Activated gamma-delta T cell treated with anti-CD3 and anti-CD28 coated beads, Interleukin-2, amount 50 U/mL, for 16 hours (primary cell): ENCODE data around the gene TAF3.

Experiments
- DNase-seq: peaks from one replicate; pipeline ENCODE4 v3.0.0-alpha.2; 2020; ENCODE audit warnings: low read depth

TAF3 gene

DNA sequence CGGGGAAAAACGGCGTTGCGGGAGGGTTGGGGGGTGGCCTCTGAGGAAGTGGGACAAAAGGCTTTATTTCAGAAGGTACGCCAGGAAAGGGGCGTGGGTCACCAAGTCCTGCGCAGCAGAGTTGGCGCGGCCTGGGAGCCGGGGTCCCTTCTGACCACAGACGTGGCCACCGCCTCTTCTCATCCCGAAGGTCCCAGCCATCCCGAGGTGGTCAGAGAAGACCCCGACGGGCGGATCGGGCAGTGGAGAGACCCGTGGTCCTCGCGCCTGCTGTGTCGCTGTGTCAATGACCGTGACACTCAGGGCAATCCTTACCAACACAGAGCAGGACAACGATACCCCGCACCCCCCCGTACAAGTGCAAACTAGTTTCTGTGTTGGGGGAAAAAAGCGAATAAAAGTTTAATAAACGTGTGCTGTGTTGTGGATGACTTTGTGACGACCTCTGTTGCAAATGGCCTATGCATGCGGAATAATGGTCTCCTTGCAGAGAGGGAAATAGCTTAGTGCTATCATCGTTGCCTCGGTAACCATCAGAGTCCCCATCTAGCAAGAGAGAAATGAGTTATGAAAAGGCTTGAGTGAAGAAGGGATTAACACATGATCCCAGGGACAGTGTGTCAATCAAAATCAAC, 216.8 kb downstream of the TAF3 start:
- DNase-seq = no peak

DNA sequence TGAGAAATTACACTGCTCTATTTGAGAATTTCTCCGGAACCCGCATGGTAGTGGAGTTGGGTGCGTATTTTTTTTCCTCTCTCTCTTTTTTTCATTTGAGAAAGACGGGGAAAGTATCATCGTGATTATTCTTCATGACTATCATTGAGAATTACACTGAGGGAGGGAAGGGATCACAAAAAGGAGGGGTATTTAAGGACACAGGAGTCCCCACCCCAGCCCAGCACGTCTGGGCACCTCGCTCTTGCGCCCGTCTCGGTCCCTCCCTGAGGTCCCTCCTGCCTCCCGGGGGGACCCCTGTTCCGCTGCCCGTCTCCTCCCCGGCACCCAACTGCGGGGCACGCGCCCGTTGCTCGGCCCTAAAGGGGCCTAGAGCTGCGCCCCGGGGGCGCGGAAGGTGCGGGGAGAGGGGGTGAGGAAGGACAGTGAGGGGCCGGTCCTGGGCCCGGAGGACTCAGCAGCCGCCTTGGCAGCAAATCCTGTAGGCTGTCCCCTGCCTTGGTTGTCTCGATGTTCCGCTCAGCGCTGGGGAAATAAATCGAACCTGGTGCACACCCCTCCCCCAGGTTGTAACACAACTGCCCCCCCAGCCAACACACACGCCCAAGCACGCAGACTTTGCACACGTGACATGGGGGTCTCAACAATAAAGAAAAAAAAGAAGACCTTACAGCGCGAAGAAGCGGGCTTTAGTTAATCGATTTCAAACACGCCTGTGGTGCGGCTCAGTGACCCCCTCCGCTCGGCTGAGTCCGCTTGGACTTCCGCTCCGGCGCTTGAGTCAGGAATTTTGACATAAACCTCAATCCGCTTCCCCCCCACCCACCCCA, 217.6 kb downstream of the TAF3 start:
- DNase-seq = no peak

DNA sequence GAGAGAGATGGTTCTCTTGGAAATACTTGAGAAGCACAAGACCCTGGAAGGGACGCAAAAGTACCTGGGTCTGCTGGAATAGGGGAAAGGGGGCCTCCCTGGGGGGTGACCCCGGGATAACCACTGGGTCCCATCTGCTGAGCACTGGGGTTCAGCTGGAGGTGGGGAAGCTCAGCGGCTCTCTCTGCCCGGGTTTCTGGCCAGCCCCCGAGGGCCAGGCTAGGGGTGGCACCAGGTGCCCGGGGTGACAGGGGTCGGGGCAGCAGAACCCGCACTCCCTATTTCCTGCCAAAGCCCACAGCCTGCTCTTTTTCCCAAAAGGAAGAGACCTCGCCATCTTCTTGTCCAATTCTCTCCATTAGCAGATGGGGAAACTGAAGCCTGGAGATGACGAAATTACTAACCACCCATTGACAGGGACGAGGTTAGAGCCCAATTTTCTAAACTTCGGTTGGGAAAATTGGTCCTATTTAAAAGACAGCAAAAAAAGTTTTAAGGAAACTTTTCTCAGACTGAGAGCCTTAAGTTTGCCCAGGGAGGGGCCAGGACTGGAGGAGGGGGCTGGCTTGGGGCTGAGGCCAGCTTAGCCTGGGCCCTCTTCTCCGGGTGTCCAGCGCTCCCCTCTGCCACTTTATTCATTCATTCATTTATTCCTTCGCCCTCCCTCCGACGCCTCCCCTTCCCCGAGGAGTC, 218.3 kb downstream of the TAF3 start:
- DNase-seq = no peak

DNA sequence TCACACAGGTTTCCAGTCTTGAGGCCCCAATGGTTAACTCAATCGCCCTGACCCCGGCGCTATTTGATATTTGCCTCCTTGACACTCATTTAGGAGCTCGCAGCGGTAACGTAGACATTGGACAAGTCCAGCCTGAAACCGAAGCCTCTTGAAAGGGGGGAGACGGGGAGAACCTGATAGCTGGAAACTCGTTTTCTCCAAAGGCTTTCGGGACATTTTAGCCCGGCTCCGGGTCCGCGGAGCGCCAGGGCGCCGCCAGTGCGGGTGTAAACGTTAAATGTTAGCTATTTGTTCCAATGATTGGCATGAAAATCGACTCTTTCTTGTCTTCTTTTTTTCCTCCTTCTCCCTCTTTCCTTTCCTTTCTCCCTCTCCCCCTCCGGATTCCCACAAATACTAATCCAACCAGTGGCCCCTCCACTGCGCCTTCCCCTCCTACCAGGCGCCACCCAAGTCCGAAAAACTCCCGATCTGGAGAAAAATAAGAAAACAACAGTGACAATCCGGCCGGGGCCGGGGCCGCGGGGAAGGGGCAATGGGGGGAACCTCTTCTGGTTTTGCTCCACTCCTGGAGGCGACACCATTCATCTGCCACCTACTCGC, 219.0 kb downstream of the TAF3 start:
- DNase-seq = no peak

DNA sequence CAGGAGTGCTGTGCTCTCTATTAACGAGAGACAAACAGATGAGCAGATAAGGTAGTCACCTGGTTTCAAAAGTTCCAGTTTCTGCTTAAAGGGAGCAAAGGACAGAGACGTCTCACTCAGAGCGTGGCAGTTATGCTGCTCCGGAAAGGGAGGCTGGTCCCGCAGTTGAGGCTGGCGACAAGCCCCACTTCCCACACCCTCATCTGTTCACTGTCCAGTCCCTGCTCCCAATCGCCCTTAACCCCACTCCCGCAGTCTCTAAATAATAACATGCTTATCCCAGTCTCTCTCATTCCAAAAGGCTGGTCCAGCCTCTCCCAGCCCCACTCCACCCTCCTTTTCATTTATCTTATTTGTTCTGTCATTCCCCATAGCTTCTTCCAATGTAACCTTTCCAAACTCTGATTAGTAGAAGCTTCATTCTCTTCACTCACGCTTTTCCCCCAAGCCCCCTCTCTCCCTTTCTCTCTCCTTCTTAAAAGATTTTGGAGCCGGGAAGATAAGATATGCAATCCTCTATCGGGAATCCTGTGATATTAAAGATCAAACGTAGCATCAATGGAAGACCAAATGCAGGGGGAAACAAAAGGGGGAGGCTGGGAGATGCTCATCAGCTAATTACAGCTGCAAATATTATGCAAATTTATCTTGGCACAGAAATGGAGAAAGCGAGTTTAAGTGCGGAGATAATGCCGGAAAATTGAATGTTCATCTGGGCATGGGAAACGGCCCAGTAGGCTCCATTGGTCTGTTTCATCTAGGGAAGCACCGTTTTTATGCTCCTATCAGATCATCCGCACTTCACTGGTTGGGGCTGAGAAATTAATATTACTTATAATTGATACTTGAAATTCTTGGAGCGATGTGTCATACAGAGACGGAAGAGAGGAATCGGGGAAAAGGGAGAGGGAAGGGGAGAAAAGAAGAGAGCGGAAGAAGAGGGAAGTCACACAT, 219.9 kb downstream of the TAF3 start:
- no peak for DNase-seq

DNA sequence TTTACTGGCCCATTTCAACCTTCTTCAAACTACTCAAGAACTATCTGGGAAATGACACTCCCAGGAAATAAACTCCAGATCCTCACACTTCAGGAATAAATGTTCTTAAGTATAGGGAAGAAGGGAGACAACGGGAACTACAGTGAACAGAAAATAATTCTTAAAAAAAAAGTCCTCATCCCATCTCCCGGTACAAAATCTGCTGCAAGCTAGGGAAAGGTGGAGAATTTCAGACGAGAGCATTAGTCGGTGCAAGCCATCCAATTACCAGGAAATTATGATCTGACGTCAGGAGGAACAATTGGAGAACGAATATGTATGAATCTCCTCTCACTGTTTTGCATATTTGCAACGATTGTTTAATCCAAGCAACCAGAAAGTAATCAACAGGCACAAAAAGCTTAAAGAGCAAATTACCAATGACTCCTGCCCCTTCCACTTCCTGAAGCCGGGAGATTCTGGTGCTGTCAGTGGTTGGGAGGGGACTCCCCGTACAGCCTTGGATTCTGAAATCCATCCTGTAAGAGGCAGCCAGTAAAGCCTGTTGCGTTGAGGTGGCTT, 221.1 kb downstream of the TAF3 start:
- no peak for DNase-seq

DNA sequence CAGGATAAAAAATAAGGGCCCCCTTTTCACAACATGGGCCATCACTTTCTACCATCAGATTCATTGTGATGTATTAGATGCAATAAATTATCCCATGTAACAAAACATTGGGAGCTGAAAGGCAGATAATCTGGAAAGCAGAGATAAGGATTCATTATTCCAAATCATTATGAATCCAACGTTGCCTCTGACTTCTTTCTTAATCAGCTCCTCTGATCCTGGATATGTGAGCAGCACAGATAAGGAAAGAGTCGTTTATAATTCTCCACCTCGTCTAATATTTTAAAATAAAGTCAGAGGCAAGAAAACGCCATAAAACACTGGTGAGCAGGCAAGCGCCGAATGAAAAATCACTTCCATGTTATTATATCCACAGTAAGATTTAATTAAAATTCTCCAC, 222.3 kb downstream of the TAF3 start:
- no peak for DNase-seq

DNA sequence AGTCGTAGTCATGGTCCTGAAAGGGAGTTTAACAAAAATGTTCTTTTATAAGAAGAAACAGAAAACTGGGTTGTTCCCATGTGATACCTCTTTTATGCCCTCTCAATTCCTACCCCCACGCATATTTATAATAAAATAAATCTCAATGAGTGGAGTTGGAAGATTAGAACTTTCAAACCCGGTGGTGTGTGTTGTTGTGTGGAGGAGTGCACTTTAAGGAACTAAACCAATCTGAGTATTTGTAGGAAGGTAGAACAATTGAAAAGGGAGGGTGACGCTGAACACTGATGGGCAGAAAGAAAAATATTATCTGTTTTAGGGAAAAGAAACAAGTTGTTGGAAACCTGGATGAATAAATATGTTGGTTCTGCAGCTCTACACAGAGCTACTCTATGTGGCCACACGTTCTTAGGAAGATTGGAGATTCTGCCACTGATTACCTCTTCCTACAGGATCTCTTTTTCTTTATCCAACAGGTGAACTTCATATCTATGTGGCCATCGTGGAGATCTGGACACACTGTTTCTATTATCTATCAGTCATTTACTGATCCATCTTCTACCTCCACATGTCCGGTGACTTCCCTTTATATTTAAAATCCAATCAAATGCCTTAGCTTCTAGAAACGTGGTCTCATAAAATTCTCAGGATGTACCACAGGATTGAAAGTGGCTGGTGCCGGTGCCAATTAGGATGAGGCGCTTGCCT, 223.1 kb downstream of the TAF3 start:
- no peak for DNase-seq

DNA sequence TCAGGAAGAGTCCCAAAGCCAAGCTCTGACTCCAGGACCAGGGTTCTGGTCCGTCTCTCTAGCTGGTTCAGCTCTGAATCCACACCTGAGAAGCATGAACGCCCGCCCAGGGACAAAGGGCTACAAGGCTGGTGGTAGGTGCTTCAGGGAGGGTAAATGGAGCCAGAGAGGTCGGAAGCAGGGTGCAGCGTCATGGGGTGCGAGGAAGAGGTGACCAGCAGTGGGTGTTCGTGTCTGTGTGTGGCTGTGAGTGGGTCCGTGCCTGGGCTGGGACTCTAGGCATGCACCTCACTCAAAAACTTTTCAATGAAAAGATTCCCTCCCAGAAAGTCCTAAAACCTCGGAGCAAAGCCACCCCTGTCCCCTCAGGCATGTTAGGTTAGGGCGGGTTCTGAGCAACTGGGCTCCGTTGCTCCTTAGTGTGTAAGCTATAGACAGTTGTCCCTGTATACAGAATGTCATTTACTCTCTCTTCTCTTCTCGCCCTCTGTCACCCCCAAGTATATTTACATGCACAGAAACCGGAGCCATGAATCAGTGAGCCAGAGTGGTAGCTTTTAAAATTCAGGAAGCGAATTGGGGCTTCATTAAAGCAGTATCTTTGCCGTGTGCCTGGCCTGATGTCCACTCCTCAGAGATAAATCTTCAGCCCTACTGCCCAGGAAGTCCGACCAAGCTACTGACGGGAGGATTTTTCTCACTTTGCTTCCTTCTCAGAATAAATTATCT, 223.9 kb downstream of the TAF3 start:
- no peak for DNase-seq

DNA sequence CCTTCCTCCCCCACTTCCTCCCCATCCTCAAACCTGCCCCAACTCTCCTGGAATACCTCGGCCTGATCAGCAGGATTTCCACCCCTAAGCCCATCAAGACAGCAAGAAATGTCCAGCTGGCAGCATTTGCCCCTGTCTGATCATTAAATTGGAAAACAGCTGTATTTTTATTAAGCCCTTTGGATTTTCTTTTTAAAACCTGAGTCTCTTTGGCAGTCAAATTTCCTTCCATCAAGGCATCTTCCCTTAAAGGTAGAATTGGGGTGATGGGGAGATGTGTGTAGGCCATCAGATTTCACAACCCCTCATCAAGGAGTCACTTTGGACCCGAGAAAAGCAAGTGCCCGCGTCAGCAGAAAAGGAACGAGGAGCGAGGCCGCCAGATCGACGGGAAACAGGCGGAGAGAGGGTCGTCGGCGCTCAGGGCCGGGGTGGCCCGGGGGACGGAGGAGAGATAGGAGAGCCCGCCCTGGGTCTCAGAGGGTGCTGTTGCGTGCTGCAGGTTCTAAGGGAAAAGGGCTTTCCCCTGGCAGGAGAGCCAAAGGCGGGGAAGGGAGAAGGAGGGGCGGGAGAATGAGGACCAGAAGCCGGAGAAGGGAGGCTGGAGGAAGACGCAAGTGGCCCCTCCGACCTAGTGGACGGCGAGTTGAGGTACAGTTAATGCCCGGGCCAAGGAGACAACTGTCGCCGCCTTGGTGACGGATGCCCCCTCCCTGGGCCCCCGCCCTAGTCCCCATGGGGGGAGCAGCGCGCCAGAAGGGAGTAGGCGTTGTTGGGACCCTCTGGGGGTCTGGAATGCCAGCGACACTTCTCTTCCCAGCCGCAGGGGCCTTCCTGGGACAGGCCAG, 224.6 kb downstream of the TAF3 start:
- no peak for DNase-seq

DNA sequence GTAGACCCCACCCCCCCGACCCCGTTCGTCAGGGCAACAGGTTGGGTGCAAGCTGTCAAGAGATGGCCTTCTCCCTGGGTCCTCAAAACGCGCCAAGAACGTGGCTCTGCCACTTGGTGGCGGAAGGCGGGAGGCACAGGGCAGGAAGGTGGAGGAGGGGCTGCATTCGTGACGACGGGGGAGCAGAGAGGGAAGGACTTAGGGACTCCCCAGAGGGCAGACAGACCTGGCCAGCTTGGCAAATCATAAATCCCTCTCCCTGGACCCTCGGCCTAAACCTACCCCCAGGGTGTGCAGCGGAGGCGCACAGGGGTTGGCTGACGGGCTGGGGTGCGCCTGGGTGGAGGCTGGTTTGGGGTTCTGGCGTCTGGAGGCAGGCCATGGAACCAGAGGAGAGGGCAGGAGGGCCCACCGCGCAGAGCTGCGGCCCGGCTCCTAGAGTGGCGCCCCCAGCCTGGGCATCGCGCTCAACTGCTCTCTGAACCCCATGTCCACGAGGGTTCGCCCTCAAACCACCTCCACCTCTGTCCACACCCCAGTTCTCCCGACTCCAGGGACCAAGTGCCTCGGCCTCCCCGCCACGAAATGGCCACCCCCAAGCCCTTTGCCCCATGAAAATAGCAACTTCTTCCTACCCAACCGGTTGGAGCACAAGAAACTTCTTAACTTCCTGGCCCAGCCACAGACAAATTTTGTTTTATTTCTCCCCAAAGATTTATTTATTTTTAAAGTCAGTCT, 225.4 kb downstream of the TAF3 start:
- DNase-seq = no peak

DNA sequence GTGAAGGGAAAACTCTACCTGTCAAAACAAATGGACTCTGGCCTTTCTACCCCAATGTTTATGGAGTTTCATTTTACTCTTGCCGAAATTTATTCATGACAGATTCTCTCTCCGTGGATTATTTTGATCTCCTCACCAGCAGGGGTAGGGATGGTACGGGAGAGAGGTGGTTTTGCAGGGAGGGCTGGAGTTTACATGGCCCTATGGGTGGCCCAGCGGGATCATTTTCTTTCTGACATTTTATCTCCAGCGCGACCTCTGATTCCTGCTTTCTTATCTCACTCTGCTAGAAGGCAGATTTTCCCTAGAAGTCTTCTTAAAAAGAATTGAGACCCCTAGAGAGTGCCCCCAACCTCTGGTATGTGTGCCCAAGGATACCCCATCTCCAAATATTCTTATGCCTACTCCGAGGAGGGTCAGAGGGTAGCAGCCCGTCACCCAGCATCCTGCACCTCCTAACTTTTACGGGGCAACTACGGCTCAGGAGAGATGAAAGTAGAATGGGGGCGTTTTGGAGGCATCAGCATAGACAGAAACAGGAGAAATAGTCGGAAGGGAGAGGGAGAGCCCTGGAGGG, 226.1 kb downstream of the TAF3 start:
- no peak for DNase-seq

DNA sequence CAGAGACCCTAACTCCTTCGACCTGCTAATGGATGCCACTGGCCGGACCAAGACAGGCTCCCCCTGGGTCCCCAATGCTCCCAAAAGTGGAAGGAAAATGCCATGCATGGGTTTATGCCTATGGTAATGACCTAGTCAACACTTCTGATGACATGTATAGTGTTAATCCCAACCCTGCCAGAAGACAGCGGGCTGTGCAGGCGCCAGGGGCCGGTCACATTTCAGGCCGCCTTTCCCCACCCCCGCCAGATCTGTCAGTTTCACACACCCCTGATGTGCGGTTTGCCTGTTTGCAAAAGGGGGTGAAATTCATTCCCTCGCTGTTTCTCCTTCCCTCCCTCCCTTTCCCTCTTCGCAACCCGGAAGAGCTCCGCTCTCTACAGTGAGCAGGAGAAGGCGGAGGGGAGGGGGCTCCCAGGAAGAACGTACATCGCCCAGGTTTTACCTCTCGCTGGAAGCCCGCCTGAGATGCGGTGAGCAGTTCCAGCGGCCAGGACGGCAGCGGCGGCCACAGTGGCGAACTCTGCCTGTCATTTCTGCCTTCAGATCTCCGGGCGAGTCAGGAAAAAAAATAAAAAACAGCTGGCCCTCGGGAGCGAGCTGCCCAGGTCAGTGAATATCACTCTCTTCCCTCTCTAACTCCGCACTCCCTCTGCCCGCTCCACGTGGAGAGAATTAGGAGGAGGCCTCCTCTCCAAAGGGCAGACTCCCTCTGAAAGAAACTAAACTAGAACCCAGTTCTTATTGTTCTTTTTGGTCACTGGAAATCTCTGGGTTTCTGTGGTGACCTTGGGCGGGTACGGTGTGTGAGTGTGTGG, 226.8 kb downstream of the TAF3 start:
- DNase-seq = no peak

DNA sequence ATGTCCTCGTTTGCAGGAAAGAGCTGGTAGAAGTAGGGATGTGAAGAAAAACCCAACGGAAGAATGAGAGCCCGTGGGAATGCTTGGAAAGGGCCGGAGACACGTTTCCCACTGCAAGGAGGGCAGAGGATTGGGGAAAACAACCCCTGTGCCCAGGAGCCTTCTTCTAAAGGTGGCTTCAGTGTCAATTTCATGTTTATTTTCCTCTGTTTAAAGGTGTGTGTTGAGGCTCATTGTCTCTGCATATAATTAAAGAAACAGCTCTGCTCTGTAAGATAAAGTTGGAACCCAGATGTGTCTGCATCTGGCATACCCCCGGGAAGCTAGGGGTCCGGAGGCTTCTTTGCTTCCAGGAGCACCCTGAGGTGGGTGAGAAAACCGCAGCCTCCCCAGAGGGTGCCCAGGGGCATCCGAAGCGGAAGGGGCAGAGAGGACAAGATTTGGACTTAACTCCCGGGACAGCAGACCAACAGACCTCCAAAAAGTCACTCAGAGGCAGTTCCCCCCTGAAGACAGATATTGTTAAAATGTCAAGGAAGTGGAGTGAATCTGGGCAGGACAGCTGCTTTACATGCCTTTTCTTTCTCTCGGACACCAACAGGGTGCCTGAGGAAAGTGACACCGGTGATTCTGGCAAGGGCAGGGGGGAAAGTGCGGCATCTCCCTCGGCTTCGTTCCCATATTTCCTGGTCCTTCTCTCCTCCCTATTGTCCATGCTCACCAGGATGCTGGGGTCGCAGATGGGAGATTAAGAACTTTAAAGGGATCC, 227.6 kb downstream of the TAF3 start:
- DNase-seq = no peak

DNA sequence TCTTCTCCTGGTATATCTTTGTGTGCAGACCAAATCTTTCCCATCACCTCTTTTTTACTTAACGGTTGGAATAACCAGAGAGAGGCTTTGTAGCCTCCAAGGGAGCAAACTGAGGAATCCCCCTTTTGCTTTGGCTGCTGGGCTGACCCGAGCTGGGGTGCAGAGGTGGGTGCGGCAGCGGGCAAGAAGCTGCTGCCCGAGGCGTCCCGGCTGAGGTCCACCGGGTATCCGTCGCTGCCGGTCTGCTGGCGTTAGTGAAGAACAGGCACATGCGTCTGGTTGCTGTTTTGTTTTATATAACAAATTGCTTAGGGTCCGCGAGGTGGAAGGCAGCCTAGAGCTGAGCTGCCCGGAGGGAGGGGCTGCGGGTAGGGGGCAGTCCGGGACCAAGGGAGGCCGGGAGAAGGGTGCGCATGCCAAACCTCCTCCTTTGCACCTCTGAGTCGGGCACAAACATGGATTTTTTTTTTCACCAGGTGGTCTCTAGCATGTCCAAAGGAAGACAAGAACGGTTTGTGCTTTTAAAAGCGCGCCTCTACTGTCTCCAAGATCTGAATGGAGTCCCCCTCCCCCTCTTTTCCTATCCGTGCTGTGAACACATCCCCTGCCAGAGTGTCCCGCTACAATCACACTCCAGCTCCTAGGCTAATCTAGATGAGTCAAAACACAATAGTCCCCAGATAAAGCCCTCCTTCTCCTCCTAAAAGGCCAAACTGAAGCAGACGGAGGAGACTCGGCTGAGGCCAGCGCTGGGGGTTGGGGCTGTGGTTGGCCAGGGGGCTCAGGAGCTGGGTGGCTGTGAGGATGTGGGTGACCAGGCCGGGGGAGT, 229.4 kb downstream of the TAF3 start:
- DNase-seq = no peak
